Measurements from ENCODE around the gene MRPL9. TPM values are rescaled to one million over a fixed set of nuclear protein-coding genes. Genes with fewer than 3 reads are reported as not detected.

MRPL9 gene
- total RNA-seq, 3 donors from 2014 or later, result 46.5 to 51.2 (median 50.9) TPM

- H3K9me3 ChIP-seq, result no peaks in the 10 kb centered on the region
- intact Hi-C loops (cut with DNase I, micrococcal nuclease), result no loop called here
- H3K4me3 ChIP-seq, result no peak overlapping the region
- no peak for ATAC-seq
- no peaks in the 10 kb centered on the region for H3K36me3 ChIP-seq (ENCODE audit: low read depth)
- no peak for TF ChIP-seq CTCF (IDR thresholded peaks at IDR 0.05)
- DNase-seq, result no peak
- H3K4me1 ChIP-seq (ENCODE audit: low read depth), result no peaks in the 10 kb centered on the region
Measured at GRCh38 chr1:151802372-151802771, 39.1 kb upstream of the MRPL9 start.

- no peak for TF ChIP-seq CTCF (IDR thresholded peaks at IDR 0.05)
Measured at GRCh38 chr1:151801846-151802245, 38.5 kb upstream of the MRPL9 start.

GRCh38 chr1:151801310-151801820, 38.1 kb upstream of the MRPL9 start:
- Histone ChIP-seq H3K9me3 (no peaks in the 10 kb centered on the region), H3K4me1 (ENCODE audit: low read depth) (no peaks in the 10 kb centered on the region), H3K36me3 (ENCODE audit: low read depth) (no peaks in the 10 kb centered on the region), H3K4me3 (no peak overlapping the region)
- intact Hi-C loops (cut with DNase I, micrococcal nuclease), result no loop called here
- DNase-seq (no peak), ATAC-seq (no peak)
- TF ChIP-seq CTCF (IDR thresholded peaks at IDR 0.05), result no peak

More at GRCh38 chr1:151801846-151802245, 38.5 kb upstream of the MRPL9 start:
- no peak for DNase-seq
- Histone ChIP-seq H3K4me3 (no peak overlapping the region), H3K36me3 (ENCODE audit: low read depth) (no peaks in the 10 kb centered on the region), H3K9me3 (no peaks in the 10 kb centered on the region), H3K4me1 (ENCODE audit: low read depth) (no peaks in the 10 kb centered on the region)
- intact Hi-C loops (cut with DNase I, micrococcal nuclease), result no loop called here
- no peak for ATAC-seq

GRCh38 chr1:151800830-151801229, 37.5 kb upstream of the MRPL9 start:
- ATAC-seq, result no peak
- Histone ChIP-seq H3K9me3 (no peaks in the 10 kb centered on the region), H3K4me3 (no peak overlapping the region), H3K4me1 (ENCODE audit: low read depth) (no peaks in the 10 kb centered on the region), H3K36me3 (ENCODE audit: low read depth) (no peaks in the 10 kb centered on the region)
- DNase-seq, result no peak
- TF ChIP-seq CTCF (IDR thresholded peaks at IDR 0.05), result no peak
- intact Hi-C loops (cut with DNase I, micrococcal nuclease), result no loop called here

- intact Hi-C loops (cut with DNase I, micrococcal nuclease), result no loop called here
- H3K36me3 ChIP-seq (ENCODE audit: low read depth), result no peaks in the 10 kb centered on the region
- no peak overlapping the region for H3K4me3 ChIP-seq
- no peaks in the 10 kb centered on the region for H3K9me3 ChIP-seq
- DNase-seq (no peak), ATAC-seq (no peak)
- no peak for TF ChIP-seq CTCF (IDR thresholded peaks at IDR 0.05)
- no peaks in the 10 kb centered on the region for H3K4me1 ChIP-seq (ENCODE audit: low read depth)
Measured at GRCh38 chr1:151799179-151800022, 36.1 kb upstream of the MRPL9 start.
